GM21529 (cell line): Measurements from ENCODE around the gene SLC2A9.
"Not testable (repeated sequence)": the region's sequence is repeated elsewhere in the genome, so short reads cannot be mapped to it uniquely, and the experiment has no call there.

ENCODE experiments used
- ATAC-seq: cut with Tn5 transposase; IDR thresholded peaks from one replicate; pipeline ENCODE4 v1.9.1; 2021; ENCODE audit not compliant: unreplicated experiment

Gene SLC2A9

DNA sequence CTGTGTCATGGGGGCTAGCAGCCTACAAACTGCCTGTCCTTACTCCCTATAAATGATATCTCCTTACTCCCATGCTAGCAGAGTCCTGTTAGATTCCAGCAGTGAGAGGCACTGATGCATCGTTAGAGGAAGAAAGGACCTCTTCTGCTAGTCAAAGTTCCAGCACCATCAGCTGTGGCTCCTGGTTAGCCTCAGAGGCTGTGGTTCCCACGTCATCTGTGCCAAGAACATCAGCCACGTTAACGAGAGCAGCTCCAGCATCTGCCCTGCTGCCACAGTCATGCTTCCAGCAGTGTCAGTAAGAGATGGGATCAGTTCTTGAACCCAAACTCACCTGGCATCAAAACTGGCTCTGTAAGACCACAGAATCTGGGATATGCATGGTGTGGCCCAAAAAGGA, 88.5 kb downstream of the SLC2A9 start:
- ATAC-seq = no peak

DNA sequence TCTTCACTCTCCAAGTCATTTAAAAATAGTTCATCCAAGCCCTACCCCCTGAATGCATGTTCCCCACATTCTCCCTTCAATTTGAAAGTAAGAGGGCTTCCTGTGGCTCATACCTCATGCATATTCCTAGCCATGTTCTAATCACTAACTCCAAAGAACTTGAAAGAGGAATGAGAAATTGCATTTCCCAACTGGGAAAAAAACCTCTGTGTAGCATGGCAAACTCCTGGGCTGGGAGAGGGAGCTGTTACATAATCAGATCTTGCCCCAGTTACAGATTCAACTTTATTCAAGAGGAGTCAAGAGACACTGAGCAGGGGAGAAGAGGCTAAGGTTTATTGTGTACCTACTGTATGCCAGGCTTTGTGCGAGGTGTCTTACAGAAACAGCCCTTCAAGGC, 90.2 kb downstream of the SLC2A9 start:
- ATAC-seq = no peak

DNA sequence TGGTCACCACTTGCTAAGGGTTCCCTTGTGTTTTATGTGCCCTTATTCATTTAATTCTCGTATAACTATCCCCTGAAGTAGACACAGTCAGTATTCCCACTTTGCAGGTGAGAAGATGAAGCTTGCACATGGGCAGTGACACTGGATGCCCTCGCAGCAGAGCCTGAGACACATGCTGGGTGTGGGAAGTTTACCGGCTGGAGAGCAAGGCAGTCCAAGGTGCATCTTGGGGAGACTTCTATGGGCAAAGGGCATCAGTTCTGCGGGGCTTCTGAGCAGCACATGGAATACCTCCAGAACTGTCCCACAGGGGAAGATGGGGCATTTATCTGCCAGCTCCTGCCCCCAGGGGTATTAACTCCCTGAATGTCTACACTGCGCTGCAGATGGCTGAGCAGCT, 92.2 kb downstream of the SLC2A9 start:
- ATAC-seq = no peak

DNA sequence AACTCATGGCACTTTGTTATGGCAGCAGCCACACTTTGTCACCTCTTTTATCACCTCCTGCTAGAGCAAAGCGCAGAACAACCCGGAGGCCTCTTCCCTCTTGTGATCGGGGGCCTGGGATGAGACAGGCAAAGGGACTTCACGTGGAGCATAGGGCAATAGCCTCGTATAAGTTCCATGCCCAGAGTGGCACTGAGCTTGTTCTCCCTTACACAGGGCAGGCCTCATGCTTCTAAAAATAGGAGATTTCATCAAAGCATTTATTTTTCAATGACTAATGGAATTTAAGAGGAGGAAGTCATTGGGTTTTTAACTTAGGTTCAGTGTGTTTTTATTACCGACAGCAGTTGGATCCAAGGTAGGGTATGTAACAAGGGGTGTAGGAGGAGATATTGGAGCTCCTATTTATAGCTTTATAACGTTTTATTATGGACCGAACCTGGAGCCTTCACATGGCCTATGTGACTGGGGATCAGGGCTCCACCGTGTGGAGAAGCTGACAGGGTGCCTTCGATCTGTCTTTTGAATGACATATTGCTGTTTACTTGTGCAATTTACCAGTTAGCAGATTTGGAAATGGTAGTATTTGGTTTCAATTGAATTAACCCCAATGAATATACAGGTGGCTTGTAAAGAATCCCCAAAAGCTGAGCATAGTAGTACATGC, 93.8 kb downstream of the SLC2A9 start:
- no peak for ATAC-seq

DNA sequence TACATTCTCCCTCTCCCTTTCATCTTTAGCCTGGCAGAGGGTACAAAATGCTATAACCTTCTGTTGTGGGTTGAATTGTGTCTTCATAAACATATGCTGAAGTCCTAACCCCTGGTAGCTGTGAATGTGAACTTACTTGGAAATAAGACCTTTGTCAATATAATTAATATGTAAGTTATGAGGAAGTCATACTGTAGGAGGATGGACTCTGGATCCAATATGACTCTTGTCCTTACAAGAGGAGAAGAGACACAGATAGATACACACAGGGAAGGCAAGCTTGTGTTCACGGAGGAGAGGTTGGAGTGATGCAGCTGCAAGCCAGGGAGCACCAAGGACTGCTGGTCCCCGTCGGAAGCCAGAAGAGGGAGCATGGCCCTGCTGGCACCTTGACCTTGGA, 94.7 kb downstream of the SLC2A9 start:
- no peak for ATAC-seq

DNA sequence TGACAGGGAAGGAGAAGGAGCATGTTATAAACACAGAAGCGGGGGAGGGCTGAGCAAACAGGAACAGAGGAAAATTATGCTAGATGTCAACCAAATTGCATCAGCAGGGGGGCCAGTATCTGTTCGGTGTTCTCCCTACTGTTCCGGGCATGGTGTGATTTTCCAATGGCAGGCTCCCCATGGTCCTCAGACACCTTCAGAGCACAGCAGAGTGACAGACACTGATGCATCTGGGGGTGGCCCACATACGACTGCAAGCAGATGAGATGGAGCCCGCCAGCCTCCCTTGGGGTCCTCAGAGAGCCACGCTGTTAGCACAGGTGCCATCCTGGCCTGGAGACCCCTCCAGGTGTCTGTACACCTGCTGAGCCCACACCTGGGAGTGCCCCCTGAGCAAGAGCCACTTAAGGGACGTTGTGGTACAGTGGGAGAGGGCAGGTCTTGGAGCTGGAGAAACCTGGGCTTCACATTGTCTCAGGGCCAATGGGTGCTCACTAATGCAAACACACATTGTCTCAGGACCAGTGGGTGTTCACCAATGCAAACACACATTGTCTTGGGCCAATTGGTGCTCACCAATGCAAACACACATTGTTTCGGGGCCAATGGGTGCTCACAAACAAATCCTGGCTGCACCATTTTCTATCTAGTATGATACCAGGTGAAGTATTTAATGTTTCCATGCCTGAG, 95.4 kb downstream of the SLC2A9 start:
- ATAC-seq = no peak

DNA sequence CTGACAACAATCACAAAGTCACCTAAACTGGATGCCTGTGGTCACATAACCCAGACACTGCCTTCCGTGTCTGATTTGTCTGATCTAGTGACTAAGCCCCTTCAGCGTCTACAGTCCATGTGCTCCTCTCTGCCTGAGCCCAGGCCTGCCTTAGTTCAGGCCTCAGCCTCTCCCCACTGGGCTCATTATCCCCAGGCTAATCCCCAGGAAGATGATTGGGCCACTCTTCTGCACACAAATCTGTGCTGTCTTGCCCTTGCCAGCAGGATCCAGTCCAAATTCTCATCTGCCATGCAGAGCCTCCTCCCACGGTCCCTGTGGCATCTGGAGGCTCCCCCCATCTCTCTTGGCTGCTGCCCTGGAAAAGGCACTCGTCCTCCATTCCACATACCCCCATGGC, 96.5 kb downstream of the SLC2A9 start:
- no peak for ATAC-seq

DNA sequence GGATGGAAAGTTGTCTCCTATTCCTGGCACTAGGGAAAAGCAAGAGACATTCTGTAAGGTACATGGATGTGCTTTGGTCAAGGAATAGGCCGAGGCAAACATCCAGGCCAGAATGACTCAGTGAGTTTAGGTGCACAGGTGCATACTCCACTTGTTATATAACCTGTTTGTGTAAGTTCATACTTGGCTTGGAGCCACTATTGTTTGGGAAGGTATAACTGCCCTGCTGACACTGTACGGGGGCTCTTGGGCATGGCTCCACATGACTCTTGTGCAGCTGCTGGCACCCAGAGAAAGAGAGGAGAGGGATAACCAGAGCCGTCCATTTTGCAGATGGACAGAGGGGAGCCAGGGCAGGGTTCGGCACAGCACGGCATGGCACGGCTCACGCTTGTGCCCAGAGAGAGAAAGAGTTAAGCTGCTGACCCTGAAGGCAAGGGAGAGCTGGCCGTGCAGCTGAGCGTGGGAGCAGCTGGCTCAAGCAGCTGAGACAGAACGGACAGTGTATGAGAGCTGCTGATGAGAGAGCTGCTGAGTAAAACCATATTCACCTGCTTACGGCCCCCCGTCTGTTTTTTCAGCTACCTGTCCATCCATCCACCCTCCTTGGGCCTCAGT, 98.0 kb downstream of the SLC2A9 start:
- no peak for ATAC-seq

DNA sequence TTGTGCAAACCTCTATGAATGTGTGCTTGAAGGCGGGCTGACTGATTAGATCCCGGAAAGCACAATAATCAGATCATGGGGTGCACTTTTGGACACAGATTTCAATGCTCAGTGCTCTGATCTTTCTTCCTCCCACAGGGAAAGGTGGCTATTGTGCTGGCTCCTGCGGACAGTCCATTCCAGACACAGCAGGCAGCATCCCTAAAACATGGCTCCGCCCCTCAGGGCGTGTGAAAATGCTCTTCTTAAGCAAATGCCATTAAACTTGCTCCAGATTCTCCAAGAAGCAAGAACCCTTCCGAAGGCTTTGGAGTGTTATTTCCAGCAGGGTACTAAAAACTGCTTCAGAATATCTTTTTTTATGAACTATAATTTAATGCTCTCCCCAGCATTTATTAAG, 100.0 kb downstream of the SLC2A9 start:
- ATAC-seq = no peak

DNA sequence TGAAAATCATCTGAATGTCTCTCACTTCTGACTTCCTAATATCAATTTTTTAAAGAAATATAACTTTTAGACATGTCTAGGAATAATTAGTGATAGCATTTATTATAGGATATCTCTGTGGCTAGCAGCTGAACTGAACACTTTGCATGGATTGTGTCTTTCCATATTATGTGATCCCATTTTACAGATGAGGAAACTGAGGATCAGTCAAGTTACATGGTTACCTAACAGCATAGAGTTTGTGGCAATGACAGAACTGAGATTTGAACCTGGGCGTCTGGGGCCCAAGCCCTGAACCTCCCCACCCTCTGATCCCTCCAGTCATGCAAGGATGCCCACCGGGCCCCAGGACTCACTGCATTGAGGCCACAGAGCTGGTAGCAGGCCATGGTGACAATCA, 101.3 kb downstream of the SLC2A9 start:
- ATAC-seq = no peak

DNA sequence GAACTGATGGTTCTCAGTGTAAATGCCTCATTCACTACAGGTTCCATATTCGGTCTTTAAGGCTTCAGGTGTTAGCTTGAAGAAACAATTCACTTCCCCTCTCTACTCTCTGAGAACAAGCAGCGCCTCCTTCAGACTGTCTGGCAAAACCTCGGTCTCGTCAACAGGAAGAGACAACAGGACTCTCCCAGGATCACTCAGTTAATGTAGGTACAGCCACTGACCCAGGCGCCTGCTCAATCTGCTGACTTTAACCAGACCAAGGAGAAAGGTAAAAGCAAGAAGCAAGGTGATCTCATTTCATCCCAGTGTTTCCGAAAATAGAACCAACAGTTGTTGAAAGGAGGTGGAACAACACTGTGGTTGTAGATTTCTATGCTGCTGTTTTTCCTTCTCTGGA, 102.2 kb downstream of the SLC2A9 start:
- no peak for ATAC-seq

DNA sequence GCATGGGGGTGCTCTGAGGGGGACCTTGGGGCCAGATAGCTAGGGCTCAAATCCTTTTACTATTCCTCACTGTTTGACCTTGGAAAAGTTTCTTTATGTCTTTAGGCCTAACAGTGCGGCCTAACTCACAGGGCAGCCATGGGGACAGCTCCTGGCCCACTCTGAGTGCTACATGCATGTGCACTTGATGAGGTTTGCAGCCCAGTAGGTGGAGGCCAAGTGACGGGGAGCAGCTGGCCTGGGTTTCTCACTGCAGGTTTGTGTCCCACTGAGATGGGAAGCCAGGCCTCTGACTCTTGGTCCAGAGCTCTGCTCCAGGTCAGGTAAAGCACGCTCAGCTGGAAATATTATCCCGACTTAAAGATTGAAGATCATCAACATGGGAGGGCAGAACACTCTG, 102.8 kb downstream of the SLC2A9 start:
- ATAC-seq = no peak

DNA sequence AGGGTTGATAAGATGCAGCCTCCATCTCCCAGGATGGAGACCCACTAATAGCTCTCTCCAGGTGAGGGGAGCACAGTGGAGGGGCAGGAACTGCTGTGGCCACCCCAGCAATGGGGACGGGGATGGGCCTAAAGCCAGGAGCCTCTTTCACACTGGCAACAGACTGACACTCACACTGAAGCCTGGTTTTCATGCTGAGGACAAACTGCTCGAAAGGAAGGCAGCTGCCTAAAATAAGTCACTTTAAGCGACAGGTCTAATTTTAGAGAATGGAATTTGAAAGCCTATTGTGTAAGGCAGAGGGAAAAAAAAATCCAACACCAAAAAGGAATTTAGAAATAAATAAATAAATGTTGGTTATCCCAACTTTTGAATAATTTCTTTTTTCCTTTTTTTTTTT, 104.4 kb downstream of the SLC2A9 start:
- no peak for ATAC-seq

DNA sequence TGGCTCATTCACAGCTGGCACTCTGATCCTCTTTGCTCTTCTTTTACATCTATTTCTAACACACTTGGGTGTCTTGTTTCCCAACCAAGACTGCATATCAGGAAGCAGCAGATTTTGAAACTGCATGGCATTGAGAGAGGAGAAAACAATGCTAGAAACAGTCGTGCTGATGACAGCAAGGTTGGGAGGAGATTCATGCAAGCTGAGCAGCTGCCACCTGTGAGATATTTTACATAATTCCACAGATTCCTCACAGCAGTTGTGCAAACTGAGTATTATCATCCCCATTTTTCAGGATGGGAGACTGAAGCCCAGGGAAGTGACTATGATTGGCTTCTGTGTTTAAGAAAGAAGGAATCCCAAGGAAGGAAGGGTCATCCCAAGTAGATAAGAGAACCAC, 105.0 kb downstream of the SLC2A9 start:
- ATAC-seq = no peak

DNA sequence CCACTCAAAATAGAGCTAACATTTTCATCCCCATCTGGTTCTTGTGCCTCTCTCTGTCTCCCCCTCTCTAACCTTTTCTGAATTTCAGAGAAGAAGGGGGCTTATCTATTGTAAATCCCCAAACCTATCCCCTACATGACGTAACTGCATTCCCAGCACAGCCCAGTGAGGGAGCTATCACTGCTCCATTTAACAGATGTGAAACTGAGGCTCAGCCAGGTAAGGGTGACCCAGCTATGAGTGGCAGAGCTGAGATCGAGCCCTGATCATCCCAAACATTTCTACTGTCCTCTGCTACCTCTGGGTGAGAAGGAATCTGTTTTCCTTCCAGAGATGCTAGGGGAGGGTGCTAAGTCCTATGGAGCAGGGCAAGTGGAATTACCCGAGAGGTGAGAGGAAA, 107.5 kb downstream of the SLC2A9 start:
- no peak for ATAC-seq

DNA sequence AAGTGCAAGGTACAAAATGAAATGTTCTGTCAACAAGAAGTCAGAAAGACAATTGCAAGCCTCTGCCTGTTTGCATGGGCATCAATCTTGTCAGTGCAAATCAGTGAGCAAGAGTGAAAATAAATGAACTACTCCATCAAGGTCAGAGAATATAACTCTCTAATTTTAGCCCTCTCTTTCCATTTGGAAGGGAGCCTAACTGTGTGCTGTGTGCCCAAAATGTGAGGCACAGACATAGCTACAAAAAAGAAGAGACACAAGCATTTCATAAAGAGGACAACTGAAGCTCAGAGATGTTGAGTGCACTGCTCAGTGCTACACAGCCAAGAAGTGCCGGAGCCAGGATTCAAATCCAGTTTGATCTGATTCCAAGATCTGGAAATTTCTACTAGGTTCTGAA, 114.3 kb downstream of the SLC2A9 start:
- ATAC-seq = no peak

DNA sequence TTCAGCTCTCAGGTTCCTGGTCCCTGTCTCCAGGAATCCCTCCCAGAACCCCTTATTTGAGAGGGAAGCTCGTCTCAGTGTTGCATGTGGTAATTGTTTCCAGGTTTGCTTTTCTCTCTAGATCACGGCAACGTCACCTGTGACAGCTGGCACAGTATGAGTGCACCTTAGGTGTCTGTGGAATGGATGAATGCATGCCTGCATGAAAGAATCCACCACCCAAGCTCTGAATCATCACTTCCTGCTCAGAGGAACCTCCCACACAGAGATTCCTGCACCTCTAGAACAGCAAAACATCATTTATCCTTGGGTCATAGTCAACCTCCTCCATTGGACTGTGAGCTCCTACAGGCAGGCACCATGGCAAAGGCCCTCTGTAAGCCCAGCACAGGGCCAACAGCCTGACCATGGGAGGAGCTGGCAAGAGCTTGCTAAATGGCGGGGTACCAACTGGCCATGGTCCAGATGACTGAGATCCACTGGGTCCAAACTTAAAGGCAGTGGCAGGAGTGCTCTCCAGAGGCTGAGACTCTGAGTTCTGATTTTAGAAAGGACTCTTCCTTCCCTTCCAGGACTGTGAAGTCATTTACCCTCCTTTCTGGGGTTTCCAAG, 116.2 kb downstream of the SLC2A9 start:
- ATAC-seq = no peak

DNA sequence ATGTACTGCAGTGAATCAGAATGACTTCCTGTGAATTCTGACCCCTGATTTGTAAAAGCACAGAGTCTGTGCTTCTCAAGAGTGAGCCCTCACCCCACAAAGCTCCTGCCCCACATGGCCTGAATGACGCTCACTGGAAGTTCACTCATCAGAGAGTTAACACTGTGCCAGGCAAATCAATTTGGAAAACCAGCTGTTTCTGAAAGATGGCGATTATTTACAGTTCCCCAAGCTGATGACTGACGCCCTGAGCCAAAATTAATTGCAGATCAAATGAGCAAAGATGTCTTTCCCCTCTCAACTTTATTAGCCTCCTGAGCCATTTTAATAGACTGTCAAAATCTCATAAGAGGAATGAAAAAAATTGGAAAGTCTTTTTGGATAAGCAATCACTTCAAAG, 118.0 kb downstream of the SLC2A9 start:
- ATAC-seq = no peak

DNA sequence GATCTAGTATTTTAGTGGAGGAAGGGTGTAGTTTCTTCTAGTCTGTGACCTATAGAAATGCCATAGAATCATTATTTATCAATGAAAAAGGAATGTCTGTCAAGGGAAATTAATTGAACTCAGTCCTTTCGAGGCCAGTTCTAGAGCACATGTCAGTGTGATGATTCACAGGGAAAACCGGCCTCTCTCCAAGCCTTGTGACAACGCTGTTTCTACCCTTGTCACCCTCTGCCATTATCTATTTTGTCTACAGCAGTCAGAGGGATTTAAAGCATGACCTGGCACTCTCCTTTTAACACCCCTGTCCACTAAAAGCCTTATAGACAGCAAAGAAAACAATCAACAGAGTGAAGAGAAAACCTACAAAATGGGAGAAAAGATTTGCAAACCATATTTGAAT, 120.0 kb downstream of the SLC2A9 start:
- ATAC-seq = no peak

DNA sequence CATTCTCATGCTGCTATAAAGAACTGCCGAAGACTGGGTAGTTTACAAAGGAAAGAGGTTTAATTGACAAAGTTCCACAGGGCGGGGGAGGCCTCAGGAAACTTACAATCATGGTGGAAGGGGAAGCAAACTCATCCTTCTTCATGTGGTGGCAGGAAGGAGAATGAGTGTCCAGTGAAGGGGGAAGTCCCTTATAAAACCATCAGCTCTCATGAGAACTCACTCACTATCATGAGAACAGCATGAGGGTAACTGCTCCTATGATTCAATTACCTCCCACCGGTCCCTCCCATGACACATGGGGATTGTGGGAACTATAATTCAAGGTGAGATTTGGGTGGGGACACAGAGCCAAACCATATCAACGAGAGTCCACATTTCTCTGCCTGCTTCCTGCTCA, 120.7 kb downstream of the SLC2A9 start:
- ATAC-seq = not testable (repeated sequence)

DNA sequence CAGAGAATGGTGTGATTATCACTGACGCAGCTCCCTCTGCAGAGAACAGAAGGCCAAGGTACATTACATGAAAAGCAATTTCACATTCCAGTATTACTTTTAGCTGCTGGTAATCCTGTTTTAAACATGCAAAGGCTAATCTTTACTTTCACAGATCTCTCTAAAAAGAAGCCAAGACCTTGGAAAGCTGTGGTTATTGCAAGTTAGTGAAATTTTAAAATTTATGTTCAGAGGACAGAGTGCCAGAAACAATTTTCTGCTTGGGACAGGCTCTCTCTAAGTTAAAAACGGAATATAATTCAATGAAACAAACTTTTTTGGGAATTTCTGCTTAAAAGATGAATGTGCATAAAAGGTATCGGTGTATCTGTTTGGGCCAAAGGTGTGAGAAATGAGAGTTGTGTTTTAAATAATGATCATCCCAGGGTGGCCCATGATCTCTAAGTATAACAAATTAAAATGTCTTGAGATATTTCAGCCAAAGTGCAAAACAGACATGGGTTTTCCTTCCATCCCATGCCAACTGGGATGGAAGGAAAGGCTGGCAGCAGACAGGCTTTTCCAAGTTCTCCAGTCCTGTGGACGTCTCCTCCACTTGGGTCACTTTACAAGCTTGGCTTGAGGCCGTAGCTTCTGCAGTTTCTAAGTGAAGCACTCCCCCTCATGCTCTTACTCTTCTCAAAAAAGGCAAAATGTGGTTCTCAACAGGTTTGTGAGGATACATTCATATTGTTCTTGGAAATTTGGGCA, 121.8 kb downstream of the SLC2A9 start:
- ATAC-seq = no peak
